ENCODE results near the gene TMEM80.

The TMEM80 gene

GRCh38 chr11:709109-709997 is 13.7 kb downstream of the TMEM80 start:
- Histone ChIP-seq H3K9ac (ENCODE audit: low read length) (no peak overlapping the region), H3K4me3 (ENCODE audit: low read depth, low read length, poor library complexity, severe bottlenecking) (no peak overlapping the region), H3F3A (ENCODE audit: insufficient read depth, low read length) (no peaks in the 10 kb centered on the region), H3K79me2 (ENCODE audit: insufficient read depth, low read length) (no peaks in the 10 kb centered on the region), H4K20me1 (ENCODE audit: insufficient read depth, low read length) (no peaks in the 10 kb centered on the region), H3K4me1 (ENCODE audit: insufficient read depth, low read length, severe bottlenecking) (no peaks in the 10 kb centered on the region), H3K27ac (ENCODE audit: low read depth, low read length, poor library complexity, severe bottlenecking) (no peak overlapping the region), H3K36me3 (ENCODE audit: insufficient read depth, low read length) (no peaks in the 10 kb centered on the region), H2AFZ (ENCODE audit: low read length) (no peak overlapping the region), H3K4me2 (ENCODE audit: low read length) (no peak overlapping the region), H3K9me2 (ENCODE audit: low read depth, low read length) (no peaks in the 10 kb centered on the region), H3K9me3 (ENCODE audit: low read length) (no peaks in the 10 kb centered on the region), H3K27me3 (ENCODE audit: insufficient read depth, low read length) (no peaks in the 10 kb centered on the region; the same call in 1 of the 2 replicates)
- TF ChIP-seq, protein P1, sequence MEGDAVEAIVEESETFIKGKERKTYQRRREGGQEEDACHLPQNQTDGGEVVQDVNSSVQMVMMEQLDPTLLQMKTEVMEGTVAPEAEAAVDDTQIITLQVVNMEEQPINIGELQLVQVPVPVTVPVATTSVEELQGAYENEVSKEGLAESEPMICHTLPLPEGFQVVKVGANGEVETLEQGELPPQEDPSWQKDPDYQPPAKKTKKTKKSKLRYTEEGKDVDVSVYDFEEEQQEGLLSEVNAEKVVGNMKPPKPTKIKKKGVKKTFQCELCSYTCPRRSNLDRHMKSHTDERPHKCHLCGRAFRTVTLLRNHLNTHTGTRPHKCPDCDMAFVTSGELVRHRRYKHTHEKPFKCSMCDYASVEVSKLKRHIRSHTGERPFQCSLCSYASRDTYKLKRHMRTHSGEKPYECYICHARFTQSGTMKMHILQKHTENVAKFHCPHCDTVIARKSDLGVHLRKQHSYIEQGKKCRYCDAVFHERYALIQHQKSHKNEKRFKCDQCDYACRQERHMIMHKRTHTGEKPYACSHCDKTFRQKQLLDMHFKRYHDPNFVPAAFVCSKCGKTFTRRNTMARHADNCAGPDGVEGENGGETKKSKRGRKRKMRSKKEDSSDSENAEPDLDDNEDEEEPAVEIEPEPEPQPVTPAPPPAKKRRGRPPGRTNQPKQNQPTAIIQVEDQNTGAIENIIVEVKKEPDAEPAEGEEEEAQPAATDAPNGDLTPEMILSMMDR (IDR thresholded peaks at IDR 0.05; ENCODE audit: low read length): no peak
- TF ChIP-seq EZH2 (IDR thresholded peaks at IDR 0.05; ENCODE audit: borderline replicate concordance, low read length): no peak

DNA sequence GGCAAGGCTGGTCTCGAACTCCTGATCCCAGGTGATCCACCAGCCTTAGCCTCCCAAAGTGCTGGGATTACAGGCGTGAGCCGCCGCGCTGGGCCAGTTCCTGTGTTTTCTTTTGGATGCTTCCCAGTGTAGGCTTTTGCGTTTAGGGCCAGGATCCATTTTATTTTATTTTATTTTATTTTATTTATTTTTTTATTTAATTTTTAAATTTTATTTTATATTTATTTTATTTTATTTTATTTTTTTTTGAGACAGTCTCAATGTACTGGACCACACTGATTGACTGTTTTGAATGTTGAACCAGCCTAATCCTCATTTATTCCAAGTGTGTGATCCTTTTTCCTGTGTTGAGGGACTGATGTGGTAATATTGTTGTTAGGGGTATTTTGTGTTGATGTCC is 18.8 kb downstream of the TMEM80 start:
- peaks cover 7% of the 10 kb centered on the region; the same call in 1 of the 2 replicates for H3K27me3 ChIP-seq (ENCODE audit: insufficient read depth, low read length)
- H3K9ac ChIP-seq (ENCODE audit: low read length): no peak overlapping the region
- H2AFZ ChIP-seq (ENCODE audit: low read length): no peak overlapping the region
- no peaks in the 10 kb centered on the region for H3F3A ChIP-seq (ENCODE audit: insufficient read depth, low read length)
- no peak overlapping the region for H3K4me3 ChIP-seq (ENCODE audit: low read depth, low read length, poor library complexity, severe bottlenecking)
- H3K9me2 ChIP-seq (ENCODE audit: low read depth, low read length): no peaks in the 10 kb centered on the region
- no peak overlapping the region for H3K4me2 ChIP-seq (ENCODE audit: low read length)
- peaks cover 4% of the 10 kb centered on the region for H3K9me3 ChIP-seq (ENCODE audit: low read length)
- no peak for TF ChIP-seq EZH2 (IDR thresholded peaks at IDR 0.05; ENCODE audit: borderline replicate concordance, low read length)
- TF ChIP-seq, protein P1 (IDR thresholded peaks at IDR 0.05; ENCODE audit: low read length): no peak
- H3K27ac ChIP-seq (ENCODE audit: low read depth, low read length, poor library complexity, severe bottlenecking): no peak overlapping the region
- H4K20me1 ChIP-seq (ENCODE audit: insufficient read depth, low read length): no peaks in the 10 kb centered on the region
- no peaks in the 10 kb centered on the region; the same call in 1 of the 2 replicates for H3K36me3 ChIP-seq (ENCODE audit: insufficient read depth, low read length)
- H3K79me2 ChIP-seq (ENCODE audit: insufficient read depth, low read length): no peaks in the 10 kb centered on the region
- no peaks in the 10 kb centered on the region for H3K4me1 ChIP-seq (ENCODE audit: insufficient read depth, low read length, severe bottlenecking)

- Histone ChIP-seq H3K9me3 (ENCODE audit: low read length) (peaks cover 4% of the 10 kb centered on the region), H2AFZ (ENCODE audit: low read length) (no peak overlapping the region), H3K4me2 (ENCODE audit: low read length) (no peak overlapping the region), H3K9me2 (ENCODE audit: low read depth, low read length) (no peaks in the 10 kb centered on the region), H3K4me3 (ENCODE audit: low read depth, low read length, poor library complexity, severe bottlenecking) (no peak overlapping the region), H3K27ac (ENCODE audit: low read depth, low read length, poor library complexity, severe bottlenecking) (no peak overlapping the region), H3K36me3 (ENCODE audit: insufficient read depth, low read length) (no peaks in the 10 kb centered on the region; the same call in 1 of the 2 replicates), H3K27me3 (ENCODE audit: insufficient read depth, low read length) (peaks cover 7% of the 10 kb centered on the region; the same call in 1 of the 2 replicates), H3K4me1 (ENCODE audit: insufficient read depth, low read length, severe bottlenecking) (peaks cover 24% of the 10 kb centered on the region), H3K79me2 (ENCODE audit: insufficient read depth, low read length) (no peaks in the 10 kb centered on the region), H3K9ac (ENCODE audit: low read length) (no peak overlapping the region), H3F3A (ENCODE audit: insufficient read depth, low read length) (0 out of 2 replicates have a peak, but pooled peaks cover 5% of the 10 kb centered on the region), H4K20me1 (ENCODE audit: insufficient read depth, low read length) (no peaks in the 10 kb centered on the region)
- TF ChIP-seq EZH2 (IDR thresholded peaks at IDR 0.05; ENCODE audit: borderline replicate concordance, low read length): no peak
- TF ChIP-seq, protein P1 (IDR thresholded peaks at IDR 0.05; ENCODE audit: low read length): no peak
These were observed 23.8 kb downstream of the TMEM80 start for GRCh38 chr11:719214-720016.
